GM23248 (cell line): Measurements from ENCODE around the gene PRKCSH.

Experiments used
- EZH2 ChIP-seq: fragments of 200-600 bp; sonication (generic); IDR thresholded peaks from 2 replicates; pipeline ENCODE4 v1.6.1; 2018; ENCODE audit warnings: antibody characterized with exemption, mild to moderate bottlenecking; ENCODE audit not compliant: insufficient read depth, poor library complexity, severe bottlenecking
- EZH2phosphoT487 ChIP-seq: fragments of 200-600 bp; sonication (generic); IDR thresholded peaks from 2 replicates; pipeline ENCODE4 v1.6.1; 2018; ENCODE audit warnings: antibody characterized with exemption, moderate library complexity, mild to moderate bottlenecking, low read depth; ENCODE audit not compliant: insufficient read depth

DNA sequence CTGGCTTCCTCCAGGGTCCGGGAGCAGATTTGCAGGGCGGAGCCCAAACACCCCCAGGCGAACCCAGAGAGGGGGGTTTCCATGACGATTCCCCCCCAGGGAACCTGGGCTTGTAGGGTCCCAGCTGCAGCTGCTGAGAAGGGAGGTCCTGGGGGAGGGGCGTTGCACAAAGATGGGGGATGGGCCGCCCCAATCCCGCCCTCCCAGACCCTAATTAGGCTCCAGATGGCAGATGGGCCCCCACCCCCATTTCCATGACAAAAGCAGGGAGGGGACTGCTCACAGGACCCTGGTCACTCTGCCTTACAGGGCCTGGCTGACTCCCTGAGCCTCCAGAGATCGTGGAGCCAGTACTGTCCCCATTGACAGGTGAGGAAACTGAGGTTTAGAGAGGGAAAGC lies 30.2 kb downstream of the PRKCSH start:
- TF ChIP-seq EZH2 (no peak), EZH2phosphoT487 (no peak)
